ENCODE measurements around the gene HASPIN.

HASPIN gene

GRCh38 chr17:3738562-3739295, 15.0 kb downstream of the HASPIN start:
- DNase-seq (ENCODE audit: low spot score): peak; percentile 78

DNA sequence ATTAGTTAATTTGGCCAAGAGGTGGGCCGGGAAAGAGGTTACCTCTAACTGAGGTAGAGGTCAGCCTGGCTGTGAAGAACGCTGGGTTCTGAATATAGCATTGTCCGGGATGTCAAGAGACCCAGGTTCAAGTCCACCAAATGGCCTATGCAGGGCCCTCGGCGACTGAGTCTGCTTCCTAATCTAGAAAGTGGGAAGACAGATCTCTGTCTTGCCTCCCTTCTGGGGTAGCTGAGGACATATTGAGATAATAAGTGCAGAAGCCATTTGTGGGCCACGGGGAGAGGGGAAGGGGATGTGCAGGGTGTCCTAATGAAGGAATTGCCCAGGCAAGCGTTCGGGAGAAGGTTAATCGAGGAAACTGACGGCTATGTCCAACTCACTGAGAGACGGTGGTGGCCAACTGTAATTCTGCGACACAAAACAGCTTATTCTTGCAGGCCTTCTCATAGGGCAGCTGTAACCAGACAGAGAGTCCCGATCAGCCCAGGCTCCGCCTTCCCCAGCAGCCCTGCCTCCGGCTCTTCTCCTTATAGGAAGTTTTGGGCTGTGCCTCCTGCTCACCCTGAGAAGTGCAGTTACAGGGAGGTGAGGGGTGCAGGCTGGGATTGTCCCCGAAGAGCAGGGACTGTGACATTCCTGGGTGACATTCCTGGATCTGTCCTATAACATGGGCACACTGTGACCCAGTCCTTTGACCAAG, 15.9 kb downstream of the HASPIN start:
- no peak for DNase-seq (ENCODE audit: low spot score)

- DNase-seq (ENCODE audit: low spot score): peak; percentile 43
Measured at GRCh38 chr17:3740611-3741073, 16.9 kb downstream of the HASPIN start.

- no peak for DNase-seq (ENCODE audit: low spot score)
Measured at GRCh38 chr17:3744014-3744413, 20.3 kb downstream of the HASPIN start.

GRCh38 chr17:3745071-3745470, 21.4 kb downstream of the HASPIN start:
- DNase-seq (ENCODE audit: low spot score): no peak

- DNase-seq (ENCODE audit: low spot score): no peak
Measured at GRCh38 chr17:3747805-3748204, 24.1 kb downstream of the HASPIN start.

- DNase-seq (ENCODE audit: low spot score): no peak
Measured at GRCh38 chr17:3748576-3748975, 24.9 kb downstream of the HASPIN start.

- no peak for DNase-seq (ENCODE audit: low spot score)
Measured at GRCh38 chr17:3750296-3750695, 26.6 kb downstream of the HASPIN start.

DNA sequence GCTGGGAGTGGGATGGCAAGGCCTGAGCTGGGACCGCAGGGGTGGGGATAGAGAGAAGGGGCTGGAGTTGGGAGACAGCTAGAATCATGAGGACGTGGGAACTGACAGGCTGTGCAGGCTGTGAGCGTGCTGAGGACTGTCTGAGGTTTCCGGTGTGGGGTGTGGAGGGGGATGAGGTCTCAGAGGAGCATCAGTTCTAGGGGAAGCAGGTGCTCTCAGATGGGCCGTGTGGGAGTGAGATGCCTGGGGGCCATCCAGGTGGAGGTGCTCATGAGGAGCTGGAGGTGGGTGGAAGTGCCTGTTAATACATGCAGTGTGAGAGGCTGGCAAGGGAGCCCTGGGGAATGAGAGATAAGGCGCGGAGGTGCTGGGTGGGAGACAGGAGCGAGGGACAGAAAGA, 27.2 kb downstream of the HASPIN start:
- peak; percentile 52 for DNase-seq (ENCODE audit: low spot score)

DNA sequence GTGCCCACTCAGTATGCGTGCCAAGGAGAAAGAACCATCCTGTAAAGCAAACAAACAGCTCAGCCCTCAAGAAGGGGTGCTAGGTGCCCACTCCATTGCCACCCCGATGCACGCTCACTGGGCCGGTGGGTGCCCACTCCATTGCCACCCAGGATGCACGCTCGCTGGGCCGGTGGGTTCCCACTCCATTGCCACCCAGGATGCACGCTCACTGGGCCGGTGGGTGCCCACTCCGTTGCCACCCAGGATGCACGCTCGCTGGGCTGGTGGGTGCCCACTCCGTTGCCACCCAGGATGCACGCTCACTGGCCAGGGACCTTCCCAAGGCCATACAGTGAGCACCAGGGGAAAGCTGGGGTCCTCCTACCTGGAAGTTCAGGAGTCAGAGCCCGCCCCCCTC, 28.1 kb downstream of the HASPIN start:
- DNase-seq (ENCODE audit: low spot score): no peak

DNA sequence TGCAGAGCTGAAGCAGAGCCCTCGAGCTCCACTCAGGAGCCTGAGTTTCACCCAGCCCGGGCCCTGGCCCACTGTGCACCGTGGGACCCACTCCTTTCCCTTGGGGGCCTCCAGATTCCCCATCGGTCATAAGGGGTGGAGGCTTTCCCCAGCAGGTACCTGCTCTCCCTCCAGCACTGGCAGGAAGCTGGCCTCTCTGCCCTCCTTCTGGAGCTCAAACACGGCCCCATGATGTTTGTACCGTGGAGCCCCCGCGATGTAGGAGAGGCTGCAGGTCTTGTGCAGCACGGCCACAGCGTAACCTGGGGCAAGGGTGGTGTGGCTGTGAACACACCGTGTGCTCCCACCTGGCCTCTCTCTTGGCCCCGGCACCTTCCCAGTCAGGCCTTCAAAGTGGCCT, 29.9 kb downstream of the HASPIN start:
- no peak for DNase-seq (ENCODE audit: low spot score)

DNA sequence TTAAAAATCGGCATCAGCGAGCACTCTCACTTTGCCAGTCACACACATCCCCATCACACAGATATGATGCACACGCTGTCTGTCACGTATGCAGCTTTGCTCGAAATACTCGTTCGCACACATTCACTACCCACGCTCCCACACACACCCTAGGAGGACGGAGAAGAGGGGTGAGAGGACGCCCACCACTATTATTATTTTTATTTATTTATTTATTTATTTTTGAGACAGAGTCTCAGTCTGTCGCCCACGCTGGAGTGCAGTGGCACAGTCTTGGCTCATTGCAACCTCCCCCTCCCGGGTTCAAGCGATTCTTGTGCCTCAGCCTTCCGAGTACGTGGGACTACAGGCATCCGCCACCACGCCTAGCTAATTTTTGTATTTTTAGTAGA, 30.4 kb downstream of the HASPIN start:
- DNase-seq (ENCODE audit: low spot score): no peak

DNA sequence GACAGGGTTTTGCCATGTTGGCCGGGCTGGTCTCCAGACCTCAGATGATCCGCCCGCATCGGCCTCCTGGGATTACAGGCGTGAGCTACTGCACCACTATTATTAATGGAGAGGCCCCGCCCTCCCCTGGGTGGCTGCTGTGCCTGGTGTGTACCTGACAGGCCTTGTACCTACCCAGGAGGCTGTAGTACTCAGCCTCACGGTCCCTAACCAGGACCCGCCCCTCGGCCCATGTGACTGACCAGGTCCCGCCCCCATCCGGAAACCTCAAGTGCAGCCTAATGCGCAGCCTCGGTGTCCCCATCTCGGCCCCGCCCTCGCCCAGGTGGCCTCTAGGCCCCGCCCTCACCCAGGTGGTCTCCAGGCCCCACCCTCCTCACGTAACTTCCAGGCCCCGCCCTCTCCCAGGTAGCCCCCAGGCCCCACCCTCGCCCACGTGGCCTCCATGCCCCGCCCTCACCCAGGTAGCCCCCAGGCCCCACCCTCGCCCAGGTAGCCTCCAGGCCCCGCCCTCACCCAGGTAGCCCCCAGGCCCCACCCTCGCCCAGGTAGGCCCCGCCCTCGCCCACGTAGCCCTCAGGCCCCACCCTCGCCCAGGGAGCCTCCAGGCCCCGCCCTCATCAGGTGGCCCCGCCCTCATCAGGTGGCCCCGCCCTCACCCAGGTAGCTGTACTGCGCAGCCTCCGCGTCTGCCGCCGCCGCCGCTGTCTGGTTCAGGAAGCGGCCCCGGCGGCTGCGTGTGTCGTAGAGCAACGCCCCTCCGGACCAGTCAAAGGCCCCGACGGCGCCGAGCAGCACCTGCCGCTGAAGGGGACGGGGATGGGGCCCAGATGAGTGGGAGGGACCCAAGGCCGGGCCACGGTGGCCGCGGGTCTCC, 31.0 kb downstream of the HASPIN start:
- peak; percentile 71 for DNase-seq (ENCODE audit: low spot score)

DNA sequence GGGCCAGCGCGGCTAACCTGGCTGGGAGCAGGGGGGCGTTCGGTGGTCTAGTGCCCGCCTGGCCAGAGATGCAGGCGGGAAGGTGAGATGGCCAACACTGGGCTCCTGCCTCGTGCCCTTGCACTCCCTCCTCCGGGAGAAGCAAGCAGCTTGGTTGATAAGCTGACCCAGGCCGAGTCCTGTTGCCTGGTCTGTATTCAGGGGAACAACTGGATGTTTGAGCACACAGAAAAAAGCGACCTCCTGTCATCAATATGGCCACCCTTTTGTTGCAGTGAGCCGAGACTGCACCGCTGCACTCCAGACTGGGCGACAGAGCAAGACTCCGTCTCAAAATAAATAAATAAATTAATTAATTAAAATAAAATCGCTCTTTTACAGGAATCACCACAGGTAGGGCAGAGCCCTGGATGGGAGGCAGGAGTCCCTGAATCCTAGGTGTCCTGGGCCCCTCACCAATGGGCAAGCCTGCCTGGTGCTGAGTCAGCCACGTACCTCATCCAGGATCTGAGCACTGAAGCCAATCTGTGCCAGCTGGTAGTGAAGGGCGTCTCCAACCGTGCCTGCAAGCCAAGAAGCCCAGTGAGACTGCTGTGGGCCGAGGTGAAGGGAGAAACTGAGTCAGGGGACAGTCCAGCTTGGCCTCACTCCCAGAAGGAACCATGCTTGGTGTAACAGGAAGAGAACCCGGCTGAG, 31.8 kb downstream of the HASPIN start:
- no peak for DNase-seq (ENCODE audit: low spot score)

- no peak for DNase-seq (ENCODE audit: low spot score)
Measured at GRCh38 chr17:3759597-3760216, 36.0 kb downstream of the HASPIN start.

- DNase-seq (ENCODE audit: low spot score): no peak
Measured at GRCh38 chr17:3761036-3761917, 37.6 kb downstream of the HASPIN start.

- no peak for DNase-seq (ENCODE audit: low spot score)
Measured at GRCh38 chr17:3761918-3762380, 38.2 kb downstream of the HASPIN start.

DNA sequence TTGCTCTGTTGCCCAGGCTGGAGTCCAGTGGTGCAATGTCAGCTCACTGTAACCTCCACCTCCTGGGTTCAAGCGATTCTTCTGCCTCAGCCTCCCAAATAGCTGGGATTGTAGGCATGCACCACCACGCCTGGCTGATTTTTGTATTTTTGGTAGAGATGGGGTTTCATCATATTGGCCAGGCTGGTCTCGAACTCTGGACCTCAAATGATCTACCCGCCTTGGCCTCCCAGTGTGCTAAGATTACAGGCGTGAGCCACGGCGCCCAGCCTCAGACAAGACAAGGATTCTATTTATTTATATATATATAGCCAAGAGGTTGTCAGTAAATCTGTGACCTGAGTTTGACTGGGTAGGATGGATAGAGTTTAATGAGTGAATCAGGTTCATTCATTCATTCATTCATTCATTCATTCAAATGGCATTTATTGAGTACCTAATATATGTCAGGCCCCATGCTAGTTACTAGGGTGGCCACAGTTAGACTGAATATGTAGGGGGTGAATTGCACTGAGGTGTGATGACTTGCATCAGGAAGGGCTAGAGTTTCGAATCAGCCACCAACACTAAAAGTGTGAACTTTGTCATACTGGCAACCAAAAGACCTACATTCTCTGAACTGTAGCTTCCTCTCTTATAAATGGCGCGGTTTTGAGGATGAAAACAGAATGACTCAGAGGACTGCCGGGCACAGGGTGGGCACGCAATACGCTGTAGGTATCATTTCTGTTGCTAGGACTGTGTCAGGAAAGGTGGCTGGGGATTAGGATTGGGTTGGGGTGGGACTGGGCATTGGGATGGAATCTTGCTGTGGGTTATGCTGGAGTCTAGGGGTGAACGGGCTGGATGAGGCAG, 39.4 kb downstream of the HASPIN start:
- peak; percentile 78 for DNase-seq (ENCODE audit: low spot score)

GRCh38 chr17:3763777-3764170, 40.1 kb downstream of the HASPIN start:
- DNase-seq (ENCODE audit: low spot score): no peak
